ENCODE data around the gene WAPL. TPM values are rescaled to one million over a fixed set of nuclear protein-coding genes. Genes with fewer than 3 reads are reported as not detected.

Gene WAPL
- total RNA-seq (2012; rRNA removed) (31.7 and 49.4 TPM in 2 replicates), polyA plus RNA-seq (2012; rRNA removed) (9.5 and 11.5 TPM in 2 replicates), Bru-seq, nascent RNA (percentile 93 among the genes with signal in this experiment), BruChase-seq, experiment 1, labeled RNA remaining after a 6-hour chase (percentile 89 among the genes with signal in this experiment), BruChase-seq, experiment 2, labeled RNA remaining after a 2-hour chase (percentile 93 among the genes with signal in this experiment)
- 1.9 and 2.1 TPM in 2 replicates for polyA plus RNA-seq (2012; cell fraction: cytosol; rRNA removed)
- 1.7 and 11.2 TPM in 2 replicates for polyA plus RNA-seq (2012; cell fraction: nucleus; rRNA removed; ENCODE audit: low replicate concordance)
- long read RNA-seq, full-length matches to known transcripts = 19 of 69 reads
- long read RNA-seq, partial matches to known transcripts = 42 of 69 reads
- long read RNA-seq, other reads (novel, unspliced or antisense) = 8 of 69 reads

- Histone ChIP-seq H3K18ac (ENCODE audit: low read depth, low read length) (no peak within 1 kb of the TSS), H2AK5ac (ENCODE audit: low read depth, low read length) (peak within 1 kb of the TSS; percentile 40; the same call in 1 of the 2 replicates), H4K8ac (ENCODE audit: low read depth in 2 of 2, low read length in 2 of 2) (peak within 1 kb of the TSS; percentile 64 to 96; a peak in 3 of 4 replicates), H4K20me1 (ENCODE audit: insufficient read depth, low read length) (peaks cover 24% of the 10 kb centered on the region), H3K27me3 (ENCODE audit: control insufficient read depth, insufficient read depth, low read length) (no peaks in the 10 kb centered on the region), H3K79me1 (ENCODE audit: low read depth in 1 of 2, low read length in 2 of 2) (peaks cover 29 to 32% of the 10 kb centered on the region in 2 experiments), H3K4me2 (ENCODE audit: low read depth, low read length) (peak within 1 kb of the TSS; percentile 97), H2AFZ (replicated peaks; ENCODE audit: low read length, poor library complexity) (peak within 1 kb of the TSS; percentile 95), H3K9ac (ENCODE audit: low read depth, low read length) (peak within 1 kb of the TSS; percentile 98), H3K23ac (ENCODE audit: low read depth, low read length) (peak within 1 kb of the TSS; percentile 88), H3K4ac (ENCODE audit: low read depth, low read length) (peak within 1 kb of the TSS; percentile 65), H3K4me3 (ENCODE audit: insufficient read depth, low read depth, low read length) (peak within 1 kb of the TSS; percentile 68), H2AK9ac (replicated peaks; ENCODE audit: low read depth, low read length, poor library complexity) (peak within 1 kb of the TSS; percentile 94), H2BK5ac (ENCODE audit: low read depth, low read length, poor library complexity, severe bottlenecking) (peak within 1 kb of the TSS; percentile 55), H4K91ac (ENCODE audit: insufficient read depth, low read depth, low read length) (peak within 1 kb of the TSS; percentile 10; the same call in 1 of the 2 replicates), H2BK120ac (ENCODE audit: low read depth, low read length) (no peak within 1 kb of the TSS), H3K9me3 (ENCODE audit: control insufficient read depth, insufficient read depth, low read length) (no peaks in the 10 kb centered on the region), H3K14ac (replicated peaks; ENCODE audit: low read depth, low read length) (peak within 1 kb of the TSS; percentile 67), H3K4me1 (ENCODE audit: control insufficient read depth, insufficient read depth, low read length) (no peaks in the 10 kb centered on the region; the same call in 1 of the 2 replicates), H2BK15ac (ENCODE audit: low read depth, low read length) (no peak within 1 kb of the TSS), H3K9me1 (ENCODE audit: insufficient read depth, low read length) (no peaks in the 10 kb centered on the region), H3K36me3 (ENCODE audit: control insufficient read depth, insufficient read depth, low read length) (peaks cover 4% of the 10 kb centered on the region), H3K27ac (ENCODE audit: insufficient read depth, low read length) (peak within 1 kb of the TSS; percentile 81), H4K5ac (ENCODE audit: low read depth, low read length) (peak within 1 kb of the TSS; percentile 57), H2BK20ac (ENCODE audit: low read depth, low read length) (no peak within 1 kb of the TSS), H3K56ac (ENCODE audit: extremely low read depth, insufficient read depth, low read length) (peak within 1 kb of the TSS; percentile 57)
- dilution Hi-C loops (cut with HindIII; ENCODE audit: low sequenced_read_pairs, unreplicated experiment) (no loop called here), intact Hi-C loops (cut with micrococcal nuclease) (loop anchor here (1.0 to 5.0 kb wide), 2 partner anchors 65 to 122 kb away; no protein-coding TSS in a partner anchor), in situ Hi-C loops (cut with MboI; ENCODE audit: low sequenced_read_pairs) (loop anchor here (25.0 kb wide), 1 partner anchor 365 kb away; no protein-coding TSS in a partner anchor)
- POLR2A ChIA-PET (ENCODE audit: unreplicated experiment) = interaction anchor here (0.7 kb wide), 1 partner anchor 112 kb away, joined by 13 read pairs; no protein-coding TSS in a partner anchor
- peak; percentile 98 for ATAC-seq (ENCODE audit: low read depth)
- BruUV-seq (replicated peaks) = no TSS peak
- CTCF ChIA-PET = interaction anchor here (0.6 to 1.2 kb wide), 3 partner anchors 9 to 62 kb away, joined by 3 read pairs; no protein-coding TSS in a partner anchor
- TF ChIP-seq ELK1 (IDR thresholded peaks at IDR 0.05; ENCODE audit: borderline replicate concordance, low read depth, low read length) (no peak), MXI1 (IDR thresholded peaks at IDR 0.05; ENCODE audit: borderline replicate concordance, low read depth, low read length) (0 out of 2 replicates have a peak, but pooled peaks have one; percentile 10), POLR2A (IDR thresholded peaks at IDR 0.05; ENCODE audit: low read depth, low read length) (no peak), FOS (IDR thresholded peaks at IDR 0.05; ENCODE audit: low read depth, low read length) (0 out of 2 replicates have a peak, but pooled peaks have one; percentile 22), MAZ (IDR thresholded peaks at IDR 0.05; ENCODE audit: borderline replicate concordance, low read depth, low read length) (peak; percentile 92), CEBPB (IDR thresholded peaks at IDR 0.05; ENCODE audit: low read depth, low read length) (peak; percentile 47)
- WGBS, 2 experiments (ENCODE audit: extremely low coverage in 2 of 2, insufficient read length in 1 of 2) = 0% methylated on average over 42 of the region's 87 CpGs; no CpG with 5 or more reads in 1 of the 2 experiments
- peak; percentile 90 for DNase-seq
Observed at GRCh38 chr10:86521678-86522509, at the start of gene WAPL. Gene WAPL (minus strand): TSS chr10:86521792. CDS start chr10:86518069, 3,723 bp downstream.

All from IMR-90 (cell line).